HFF-Myc (cell line): ENCODE results near the gene CARD11.
A peak's percentile ranks its signal among the peaks of the same experiment; 100 is the strongest.

Experiments used
- DNase-seq: peaks from one replicate; pipeline ENCODE4 v3.0.0-alpha.2; 2011; ENCODE audit warnings: low read depth; ENCODE audit errors: extremely low read depth
- H3K4me3 ChIP-seq: replicated peaks from 2 replicates; pipeline ENCODE4 v1.5.1; 2011; ENCODE audit warnings: low read depth, mild to moderate bottlenecking, control low read depth, low read length
- CTCF ChIP-seq: IDR thresholded peaks from 2 replicates; pipeline ENCODE4 v1.5.1; 2012; ENCODE audit warnings: mild to moderate bottlenecking, low read depth, low read length, control low read depth; ENCODE audit errors: missing control alignments

The CARD11 gene

GRCh38 chr7:3066506-3066905 is 22.8 kb upstream of the CARD11 start:
- DNase-seq, result no peak
- TF ChIP-seq CTCF, result no peak
- H3K4me3 ChIP-seq, result no peak overlapping the region

- TF ChIP-seq CTCF, result peak; percentile 65
- no peak for DNase-seq
- no peak overlapping the region for H3K4me3 ChIP-seq
These were observed 22.1 kb upstream of the CARD11 start for GRCh38 chr7:3065724-3066143.

GRCh38 chr7:3064067-3064466 is 20.4 kb upstream of the CARD11 start:
- TF ChIP-seq CTCF, result no peak
- H3K4me3 ChIP-seq, result no peak overlapping the region
- no peak for DNase-seq

GRCh38 chr7:3063016-3063753 is 19.5 kb upstream of the CARD11 start:
- TF ChIP-seq CTCF, result no peak
- H3K4me3 ChIP-seq, result no peak overlapping the region
- DNase-seq, result no peak

- no peak for DNase-seq
- no peak overlapping the region for H3K4me3 ChIP-seq
- TF ChIP-seq CTCF, result no peak
These were observed 13.4 kb upstream of the CARD11 start for GRCh38 chr7:3057066-3057420.

GRCh38 chr7:3056234-3057065 is 12.8 kb upstream of the CARD11 start:
- no peak for TF ChIP-seq CTCF
- DNase-seq, result no peak
- no peak overlapping the region for H3K4me3 ChIP-seq

- H3K4me3 ChIP-seq, result no peak overlapping the region
- no peak for DNase-seq
- no peak for TF ChIP-seq CTCF
These were observed 12.0 kb upstream of the CARD11 start for GRCh38 chr7:3055626-3056025.
